ENCODE results near the gene DAB2IP. TPM values are rescaled to one million over a fixed set of nuclear protein-coding genes. Genes with fewer than 3 reads are reported as not detected.

DAB2IP gene
- total and polyA plus RNA-seq, 4 donors: 2.3 to 13.1 (median 5.4) TPM

- H3K4me1 ChIP-seq (ENCODE audit: control insufficient read depth in 4 of 4, insufficient read depth in 4 of 4, low read length in 3 of 4): no peaks in the 10 kb centered on the region
- H3K9ac ChIP-seq (ENCODE audit: low read depth in 1 of 2, low read length in 2 of 2): no peak overlapping the region
- peak; percentile 32 for DNase-seq (ENCODE audit: low spot score)
- no peak overlapping the region for H3K27ac ChIP-seq (ENCODE audit: low read depth in 1 of 2, low read length in 2 of 2)
- H3K27me3 ChIP-seq (ENCODE audit: control insufficient read depth in 4 of 4, insufficient read depth in 4 of 4, low read length in 3 of 4): no peaks in the 10 kb centered on the region
- no peak overlapping the region for H3K4me3 ChIP-seq (ENCODE audit: low read depth in 1 of 3, low read length in 3 of 3)
- 94% methylated on average over 11 of the region's 11 CpGs for WGBS
- TF ChIP-seq YY1 (IDR thresholded peaks at IDR 0.05) (no peak), RAD21 (IDR thresholded peaks at IDR 0.05) (no peak), FOXA2 (IDR thresholded peaks at IDR 0.05) (no peak), GABPA (IDR thresholded peaks at IDR 0.05 in 1 of 2, conservative IDR thresholded peaks at IDR 0.05 in 1 of 2) (no peak), TAF1 (conservative IDR thresholded peaks at IDR 0.05) (no peak), NR2F2 (IDR thresholded peaks at IDR 0.05) (no peak)
- TF ChIP-seq, protein P1, sequence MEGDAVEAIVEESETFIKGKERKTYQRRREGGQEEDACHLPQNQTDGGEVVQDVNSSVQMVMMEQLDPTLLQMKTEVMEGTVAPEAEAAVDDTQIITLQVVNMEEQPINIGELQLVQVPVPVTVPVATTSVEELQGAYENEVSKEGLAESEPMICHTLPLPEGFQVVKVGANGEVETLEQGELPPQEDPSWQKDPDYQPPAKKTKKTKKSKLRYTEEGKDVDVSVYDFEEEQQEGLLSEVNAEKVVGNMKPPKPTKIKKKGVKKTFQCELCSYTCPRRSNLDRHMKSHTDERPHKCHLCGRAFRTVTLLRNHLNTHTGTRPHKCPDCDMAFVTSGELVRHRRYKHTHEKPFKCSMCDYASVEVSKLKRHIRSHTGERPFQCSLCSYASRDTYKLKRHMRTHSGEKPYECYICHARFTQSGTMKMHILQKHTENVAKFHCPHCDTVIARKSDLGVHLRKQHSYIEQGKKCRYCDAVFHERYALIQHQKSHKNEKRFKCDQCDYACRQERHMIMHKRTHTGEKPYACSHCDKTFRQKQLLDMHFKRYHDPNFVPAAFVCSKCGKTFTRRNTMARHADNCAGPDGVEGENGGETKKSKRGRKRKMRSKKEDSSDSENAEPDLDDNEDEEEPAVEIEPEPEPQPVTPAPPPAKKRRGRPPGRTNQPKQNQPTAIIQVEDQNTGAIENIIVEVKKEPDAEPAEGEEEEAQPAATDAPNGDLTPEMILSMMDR (IDR thresholded peaks at IDR 0.05; ENCODE audit: low read depth, low read length, missing input control): no peak
- TF ChIP-seq, protein P2, sequence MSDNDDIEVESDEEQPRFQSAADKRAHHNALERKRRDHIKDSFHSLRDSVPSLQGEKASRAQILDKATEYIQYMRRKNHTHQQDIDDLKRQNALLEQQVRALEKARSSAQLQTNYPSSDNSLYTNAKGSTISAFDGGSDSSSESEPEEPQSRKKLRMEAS (IDR thresholded peaks at IDR 0.05): no peak
- H3K9me3 ChIP-seq (ENCODE audit: control insufficient read depth in 4 of 4, low read length in 3 of 4): no peaks in the 10 kb centered on the region
- no peaks in the 10 kb centered on the region for H3K36me3 ChIP-seq (ENCODE audit: control insufficient read depth in 4 of 4, insufficient read depth in 3 of 4, low read depth in 1 of 4, low read length in 3 of 4)
These were observed 169.0 kb downstream of the DAB2IP start for GRCh38 chr9:121820286-121821005.

GRCh38 chr9:121821326-121821725 lies 169.9 kb downstream of the DAB2IP start:
- Histone ChIP-seq H3K9ac (ENCODE audit: low read depth in 1 of 2, low read length in 2 of 2) (no peak overlapping the region), H3K27ac (ENCODE audit: low read depth in 1 of 2, low read length in 2 of 2) (no peak overlapping the region), H3K4me3 (ENCODE audit: low read depth in 1 of 3, low read length in 3 of 3) (no peak overlapping the region), H3K27me3 (ENCODE audit: control insufficient read depth in 4 of 4, insufficient read depth in 4 of 4, low read length in 3 of 4) (no peaks in the 10 kb centered on the region), H3K9me3 (ENCODE audit: control insufficient read depth in 4 of 4, low read length in 3 of 4) (no peaks in the 10 kb centered on the region), H3K36me3 (ENCODE audit: control insufficient read depth in 4 of 4, insufficient read depth in 3 of 4, low read depth in 1 of 4, low read length in 3 of 4) (no peaks in the 10 kb centered on the region), H3K4me1 (ENCODE audit: control insufficient read depth in 4 of 4, insufficient read depth in 4 of 4, low read length in 3 of 4) (no peaks in the 10 kb centered on the region)
- DNase-seq (ENCODE audit: low spot score): no peak
- WGBS: 99% methylated on average over 5 of the region's 5 CpGs
- TF ChIP-seq GABPA (IDR thresholded peaks at IDR 0.05 in 1 of 2, conservative IDR thresholded peaks at IDR 0.05 in 1 of 2): no peak
- no peak for TF ChIP-seq REST (IDR thresholded peaks at IDR 0.05)
- TF ChIP-seq RAD21 (IDR thresholded peaks at IDR 0.05): no peak
- TF ChIP-seq EGR1 (IDR thresholded peaks at IDR 0.05; ENCODE audit: low read depth in 2 of 2): no peak
- no peak for TF ChIP-seq HNF4G (IDR thresholded peaks at IDR 0.05)
- TF ChIP-seq, protein P1 (IDR thresholded peaks at IDR 0.05; ENCODE audit: low read depth, low read length, missing input control): no peak
- TF ChIP-seq, protein P2 (IDR thresholded peaks at IDR 0.05): no peak
- no peak for TF ChIP-seq TAF1 (conservative IDR thresholded peaks at IDR 0.05)
- no peak for TF ChIP-seq JUND (IDR thresholded peaks at IDR 0.05)
- TF ChIP-seq NR2F2 (IDR thresholded peaks at IDR 0.05): no peak
- no peak for TF ChIP-seq ZBTB33 (IDR thresholded peaks at IDR 0.05)
- no peak for TF ChIP-seq ATF3 (IDR thresholded peaks at IDR 0.05)
- no peak for TF ChIP-seq FOXA1 (IDR thresholded peaks at IDR 0.05)
- TF ChIP-seq SP1 (IDR thresholded peaks at IDR 0.05): no peak
- no peak for TF ChIP-seq YY1 (IDR thresholded peaks at IDR 0.05)
- no peak for TF ChIP-seq FOXA2 (IDR thresholded peaks at IDR 0.05)
- no peak for TF ChIP-seq HNF4A (conservative IDR thresholded peaks at IDR 0.05)
- TF ChIP-seq RXRA (IDR thresholded peaks at IDR 0.05): no peak

Data from liver (tissue), 9 donors.